Tibial artery (tissue), 4 donors: Measurements from ENCODE around the gene BRINP1.

Experiments
- DNase-seq, 2 donors: peaks; one replicate each; pipeline ENCODE4 v3.0.0-alpha.2; 2019
- H3K27ac ChIP-seq, 2 donors: fragments of 200-600 bp; sonication (generic) in 1 of 2; 1 replicate in 1 of 2; 2 replicates in 1 of 2; pipeline ENCODE4 v1.5.1; 2018 to 2019; ENCODE audit warnings: mild to moderate bottlenecking in 1 of 2
- H3K27me3 ChIP-seq, 2 donors: fragments of 200-600 bp; sonication (generic) in 1 of 2; one replicate each; pipeline versions ENCODE4 v1.5.1 to v1.6.0; 2016 to 2019
- H3K36me3 ChIP-seq, 3 donors: fragments of 200-600 bp; sonication (generic) in 2 of 3; one replicate each; pipeline ENCODE4 v1.5.1; 2016 to 2019; ENCODE audit warnings: mild to moderate bottlenecking in 2 of 3
- H3K4me1 ChIP-seq, 4 donors: fragments of 200-600 bp; sonication (generic) in 2 of 4; 1 replicate in 3 of 4; 2 replicates in 1 of 4; pipeline ENCODE4 v1.5.1; 2016 to 2019
- H3K4me3 ChIP-seq, 2 donors: fragments of 200-600 bp; sonication (generic) in 1 of 2; 1 replicate in 1 of 2; 2 replicates in 1 of 2; pipeline ENCODE4 v1.5.1; 2018 to 2019; ENCODE audit warnings: mild to moderate bottlenecking in 2 of 2
- H3K9me3 ChIP-seq, 3 donors: fragments of 200-600 bp; sonication (generic) in 1 of 3; one replicate each; pipeline ENCODE4 v1.5.1; 2016 to 2019
- intact Hi-C: fragments of 100-400 bp; cut with DNase I; formaldehyde crosslinking; loops from one replicate; pipeline ENCODE4 v1.15.0; 2023; ENCODE audit warnings: low total_unique reads
- TF ChIP-seq, protein P1 (sequence below), 2 experiments: fragments of 200-600 bp in 1 of 2; fragments of 450-650 bp in 1 of 2; IDR thresholded peaks; one replicate each; pipeline ENCODE4 v1.5.1; 2017 to 2019; ENCODE audit warnings: antibody characterized with exemption in 2 of 2, mild to moderate bottlenecking in 1 of 2, moderate library complexity in 1 of 2

BRINP1 gene

DNA sequence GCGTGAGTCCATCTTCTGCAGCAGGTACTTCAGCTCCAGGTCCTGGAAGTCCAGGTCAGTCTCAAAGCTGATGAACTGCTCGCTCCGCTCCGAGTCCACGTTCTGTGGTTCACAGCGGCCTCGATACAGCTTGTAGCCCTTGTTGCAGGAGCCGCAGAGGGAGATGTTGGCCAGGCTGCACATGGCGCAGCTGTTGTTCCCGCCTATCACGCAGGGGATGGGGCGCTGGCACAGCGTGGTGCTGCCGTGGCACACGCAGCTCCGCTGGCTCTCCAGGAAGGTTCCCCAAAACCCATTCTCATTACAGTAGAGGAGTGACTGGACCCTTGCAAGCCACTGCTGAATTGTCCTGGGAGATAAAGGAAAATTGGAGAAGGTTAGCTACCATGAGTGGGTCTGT, 201.4 kb downstream of the BRINP1 start:
- TF ChIP-seq, protein P1, sequence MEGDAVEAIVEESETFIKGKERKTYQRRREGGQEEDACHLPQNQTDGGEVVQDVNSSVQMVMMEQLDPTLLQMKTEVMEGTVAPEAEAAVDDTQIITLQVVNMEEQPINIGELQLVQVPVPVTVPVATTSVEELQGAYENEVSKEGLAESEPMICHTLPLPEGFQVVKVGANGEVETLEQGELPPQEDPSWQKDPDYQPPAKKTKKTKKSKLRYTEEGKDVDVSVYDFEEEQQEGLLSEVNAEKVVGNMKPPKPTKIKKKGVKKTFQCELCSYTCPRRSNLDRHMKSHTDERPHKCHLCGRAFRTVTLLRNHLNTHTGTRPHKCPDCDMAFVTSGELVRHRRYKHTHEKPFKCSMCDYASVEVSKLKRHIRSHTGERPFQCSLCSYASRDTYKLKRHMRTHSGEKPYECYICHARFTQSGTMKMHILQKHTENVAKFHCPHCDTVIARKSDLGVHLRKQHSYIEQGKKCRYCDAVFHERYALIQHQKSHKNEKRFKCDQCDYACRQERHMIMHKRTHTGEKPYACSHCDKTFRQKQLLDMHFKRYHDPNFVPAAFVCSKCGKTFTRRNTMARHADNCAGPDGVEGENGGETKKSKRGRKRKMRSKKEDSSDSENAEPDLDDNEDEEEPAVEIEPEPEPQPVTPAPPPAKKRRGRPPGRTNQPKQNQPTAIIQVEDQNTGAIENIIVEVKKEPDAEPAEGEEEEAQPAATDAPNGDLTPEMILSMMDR (IDR thresholded peaks at IDR 0.05) = no peak
- intact Hi-C loops = no loop called here

DNA sequence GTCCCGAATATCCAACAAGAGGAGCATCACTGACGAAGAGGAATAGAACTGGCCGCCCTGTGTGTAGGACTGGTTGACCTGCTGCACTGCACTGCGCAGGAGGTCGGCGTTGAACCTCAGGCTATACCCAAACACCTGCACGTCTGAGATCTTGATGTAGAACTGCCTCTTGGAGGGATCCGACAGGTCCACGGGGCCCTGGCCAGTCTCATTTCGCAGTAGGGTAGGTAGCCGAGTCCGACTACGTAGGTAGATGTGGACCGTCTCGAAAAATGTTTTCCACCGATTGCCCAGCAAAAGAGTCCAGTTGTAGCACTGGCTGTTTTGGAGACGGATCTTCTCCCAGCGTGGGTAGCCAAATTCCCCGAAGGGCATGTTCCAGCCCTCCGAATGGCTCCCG, 202.0 kb downstream of the BRINP1 start:
- Histone ChIP-seq H3K27me3 (no peaks in the 10 kb centered on the region), H3K4me3 (no peak overlapping the region), H3K27ac (no peak overlapping the region), H3K36me3 (no peaks in the 10 kb centered on the region), H3K9me3 (no peaks in the 10 kb centered on the region), H3K4me1 (no peaks in the 10 kb centered on the region)
- intact Hi-C loops = no loop called here
- TF ChIP-seq, protein P1 (IDR thresholded peaks at IDR 0.05) = no peak
- no peak for DNase-seq

More for the DNA sequence above, 201.4 kb downstream of the BRINP1 start:
- no peaks in the 10 kb centered on the region for H3K9me3 ChIP-seq
- no peak overlapping the region for H3K4me3 ChIP-seq
- H3K27me3 ChIP-seq = no peaks in the 10 kb centered on the region
- DNase-seq = no peak
- no peaks in the 10 kb centered on the region for H3K4me1 ChIP-seq
- no peaks in the 10 kb centered on the region for H3K36me3 ChIP-seq
- no peak overlapping the region for H3K27ac ChIP-seq

DNA sequence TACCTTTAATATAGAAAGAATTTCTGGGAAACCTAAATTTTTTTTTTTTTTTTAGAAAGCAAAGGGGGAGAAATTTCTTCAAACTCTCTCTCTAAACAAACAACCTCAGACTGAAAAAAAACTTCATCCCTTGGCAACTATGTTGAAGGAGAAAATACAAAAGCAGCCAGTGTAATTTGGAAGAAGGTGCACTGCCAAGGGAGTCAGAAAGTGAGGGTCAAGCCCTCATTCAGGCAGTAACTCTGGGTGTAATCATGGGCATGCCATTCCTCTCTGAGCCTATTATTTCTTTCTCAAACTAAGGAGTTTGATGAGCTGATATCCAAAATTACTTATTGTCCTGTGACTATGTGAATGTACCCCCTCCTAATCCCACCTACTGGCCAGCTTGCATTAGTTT, 203.1 kb downstream of the BRINP1 start:
- intact Hi-C loops = no loop called here
- TF ChIP-seq, protein P1 (IDR thresholded peaks at IDR 0.05) = no peak
- DNase-seq = no peak
- H3K27ac ChIP-seq = no peak overlapping the region
- no peaks in the 10 kb centered on the region for H3K9me3 ChIP-seq
- no peaks in the 10 kb centered on the region for H3K4me1 ChIP-seq
- H3K27me3 ChIP-seq = no peaks in the 10 kb centered on the region
- no peaks in the 10 kb centered on the region for H3K36me3 ChIP-seq
- H3K4me3 ChIP-seq = no peak overlapping the region

DNA sequence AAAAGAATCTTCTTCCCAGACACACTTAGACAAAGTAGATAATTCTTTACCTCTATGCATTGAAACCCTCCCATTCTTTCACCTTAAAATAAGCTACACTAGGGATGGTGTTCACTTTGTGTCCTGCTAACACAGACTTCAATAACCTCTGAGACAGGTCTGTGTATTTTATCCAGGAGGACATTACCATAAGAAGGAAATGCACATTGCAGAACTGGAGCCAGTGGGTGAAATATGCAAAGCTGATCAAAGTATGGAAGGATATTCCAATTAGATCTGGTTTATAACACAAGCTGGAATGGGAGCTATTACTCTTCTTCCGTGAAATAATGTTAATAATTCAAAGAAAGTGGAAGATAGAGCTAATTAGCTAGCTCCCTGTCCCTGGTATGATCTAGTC, 204.1 kb downstream of the BRINP1 start:
- Histone ChIP-seq H3K4me1 (no peaks in the 10 kb centered on the region), H3K9me3 (no peaks in the 10 kb centered on the region), H3K27me3 (no peaks in the 10 kb centered on the region), H3K4me3 (no peak overlapping the region), H3K36me3 (no peaks in the 10 kb centered on the region), H3K27ac (no peak overlapping the region)
- TF ChIP-seq, protein P1 (IDR thresholded peaks at IDR 0.05) = no peak
- intact Hi-C loops = no loop called here
- DNase-seq = no peak

DNA sequence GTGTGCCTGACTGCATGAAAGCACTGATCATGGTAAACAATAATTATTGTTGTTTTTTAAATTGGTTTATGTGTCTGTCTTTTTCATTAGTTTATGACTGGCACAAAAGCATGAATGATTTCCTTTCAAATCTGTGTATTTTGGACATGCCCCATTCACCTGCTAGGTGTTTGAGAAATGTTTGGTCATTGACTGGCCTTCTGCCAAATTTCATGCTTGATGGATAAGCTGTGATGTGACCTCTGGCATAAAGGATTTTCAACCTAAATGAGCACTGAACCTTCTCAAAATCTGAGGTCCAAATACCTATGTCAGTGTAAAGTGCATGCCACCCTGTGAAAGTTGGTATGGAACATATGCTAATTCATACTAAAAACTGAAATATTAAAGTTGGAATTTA, 204.5 kb downstream of the BRINP1 start:
- Histone ChIP-seq H3K27me3 (no peaks in the 10 kb centered on the region), H3K36me3 (no peaks in the 10 kb centered on the region), H3K27ac (no peak overlapping the region), H3K9me3 (no peaks in the 10 kb centered on the region), H3K4me3 (no peak overlapping the region), H3K4me1 (no peaks in the 10 kb centered on the region)
- DNase-seq = no peak
- TF ChIP-seq, protein P1 (IDR thresholded peaks at IDR 0.05) = no peak
- intact Hi-C loops = no loop called here

DNA sequence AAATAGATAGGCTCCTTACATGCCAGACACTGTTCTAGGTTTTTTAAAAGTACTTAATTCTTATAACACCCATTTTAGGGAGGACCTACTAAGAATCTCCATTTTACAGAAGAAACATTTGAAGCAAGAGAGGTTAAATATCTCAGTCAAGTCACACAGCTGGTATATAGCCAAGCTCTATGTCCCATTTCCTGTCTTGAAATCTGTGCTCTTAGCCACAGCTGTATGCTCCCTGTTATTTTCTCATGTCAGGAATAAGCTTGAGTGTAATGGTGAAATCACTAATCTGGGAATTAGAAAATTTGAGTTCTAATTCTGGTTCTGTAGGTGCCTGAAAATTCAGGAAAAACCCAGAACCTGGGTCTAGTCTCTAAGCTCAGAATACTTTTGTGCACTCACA, 208.7 kb downstream of the BRINP1 start:
- Histone ChIP-seq H3K4me1 (no peaks in the 10 kb centered on the region), H3K36me3 (no peaks in the 10 kb centered on the region), H3K27me3 (no peaks in the 10 kb centered on the region), H3K9me3 (no peaks in the 10 kb centered on the region), H3K4me3 (no peak overlapping the region), H3K27ac (no peak overlapping the region)
- intact Hi-C loops = no loop called here
- no peak for DNase-seq
- TF ChIP-seq, protein P1 (IDR thresholded peaks at IDR 0.05) = no peak
